Stimulated activated CD4-positive, alpha-beta T cell treated with anti-CD3 and anti-CD28 coated beads, Interleukin-1b, Interleukin-23, amount 100 ng/mL, for 4 hours (primary cell): ENCODE data around the gene YAE1.

ENCODE experiments used
- DNase-seq, 2 donors: peaks; one replicate each; pipeline ENCODE4 v3.0.0-alpha.2; 2020; ENCODE audit warnings: low read depth in 2 of 2

The YAE1 gene

GRCh38 chr7:39606941-39607340 is 40.7 kb downstream of the YAE1 start:
- no peak for DNase-seq

DNA sequence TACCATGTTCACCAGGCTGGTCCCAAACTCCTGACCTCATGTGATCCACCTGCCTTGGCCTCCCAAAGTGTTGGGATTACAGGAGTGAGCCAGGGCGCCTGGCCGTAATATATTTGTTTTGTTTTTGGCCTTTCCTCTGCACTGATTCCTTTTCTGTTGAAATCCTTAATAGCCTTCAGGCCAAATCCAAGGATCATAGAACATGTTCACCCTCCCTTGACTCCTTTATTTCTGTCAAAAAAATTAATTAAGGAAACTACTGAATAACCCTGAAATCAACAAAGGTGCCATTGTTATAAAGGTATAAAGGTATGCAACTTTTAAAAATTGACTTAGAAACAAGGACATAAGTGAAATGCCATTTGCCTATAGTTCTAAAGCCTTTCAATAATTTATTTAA is 41.7 kb downstream of the YAE1 start:
- no peak for DNase-seq

- no peak for DNase-seq
Measured at GRCh38 chr7:39608278-39608677, 42.1 kb downstream of the YAE1 start.

DNA sequence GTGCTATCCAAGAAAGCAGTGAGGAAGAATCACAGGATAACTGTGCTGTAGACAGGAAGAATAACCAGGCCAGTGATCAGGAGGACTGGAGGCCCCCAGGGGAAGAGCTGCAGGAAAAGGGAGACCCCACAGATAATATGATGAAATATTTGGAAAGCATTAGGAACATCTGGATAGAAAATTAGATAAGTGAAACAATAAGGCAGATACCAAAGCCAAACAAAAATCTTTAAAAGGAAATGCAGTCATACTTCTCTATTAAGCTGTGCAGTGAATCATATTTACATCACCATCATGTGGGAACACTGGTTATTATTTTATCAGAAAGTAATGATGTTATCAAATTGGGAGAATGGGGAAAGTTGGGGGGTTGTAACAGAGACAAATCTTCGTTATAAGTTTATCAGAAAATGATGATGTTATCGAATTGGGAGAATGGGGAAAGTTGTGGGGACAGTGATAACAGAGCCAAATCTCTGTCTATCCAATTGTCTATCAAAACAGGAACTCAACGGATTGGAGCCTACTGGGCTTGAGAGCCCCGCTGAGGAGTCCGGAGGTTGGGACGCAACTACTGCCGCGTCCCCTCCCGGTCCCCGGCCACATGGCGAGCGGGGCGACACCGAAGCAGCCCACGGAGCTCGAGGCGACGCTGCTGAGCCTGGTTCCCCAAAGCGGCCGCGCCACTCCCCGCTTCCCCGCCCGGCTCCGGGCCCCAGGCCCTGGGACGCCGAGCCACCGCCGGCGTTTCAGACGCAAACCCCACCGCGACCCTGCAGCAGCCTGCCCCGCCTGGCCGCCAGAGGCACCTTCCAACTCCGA is 43.1 kb downstream of the YAE1 start:
- no peak for DNase-seq

- no peak for DNase-seq
Measured at GRCh38 chr7:39609935-39610263, 43.7 kb downstream of the YAE1 start.

DNA sequence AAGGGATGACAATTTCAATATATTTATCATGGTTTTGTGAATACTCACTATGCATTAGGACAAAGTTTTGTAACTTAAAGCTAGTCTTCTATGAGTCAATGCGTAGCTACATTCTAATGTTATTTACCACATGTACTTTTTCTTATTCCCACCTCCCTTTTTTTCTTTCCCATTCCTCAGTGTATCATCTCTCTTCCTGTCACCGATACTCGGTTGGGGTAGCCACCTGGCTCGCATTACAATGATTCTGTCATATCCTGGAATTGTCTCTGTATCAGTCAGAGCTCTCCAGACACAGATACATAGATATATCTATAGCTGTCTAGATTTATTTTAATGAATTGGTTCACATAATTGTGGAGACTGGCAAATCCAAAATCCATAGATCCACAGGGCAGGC is 47.4 kb downstream of the YAE1 start:
- DNase-seq: no peak

DNA sequence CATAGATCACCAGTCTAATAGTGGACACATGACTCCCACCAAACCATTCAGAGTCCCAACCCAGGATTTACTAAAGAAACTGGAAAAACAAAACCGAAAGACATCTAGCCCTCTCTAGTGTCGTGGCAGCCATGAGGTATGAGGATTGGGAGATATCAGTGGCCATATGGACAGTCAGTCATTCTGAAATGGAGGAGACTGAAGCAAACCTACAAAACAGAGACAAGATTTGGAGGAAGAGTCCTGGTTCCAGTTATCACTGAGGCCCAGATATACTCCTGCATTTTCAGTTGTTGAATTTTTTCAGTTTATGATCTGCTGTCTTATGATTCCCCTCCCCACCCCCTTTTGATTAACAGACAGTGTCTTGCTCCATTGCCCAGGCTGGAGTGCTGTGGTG is 48.1 kb downstream of the YAE1 start:
- no peak for DNase-seq

DNA sequence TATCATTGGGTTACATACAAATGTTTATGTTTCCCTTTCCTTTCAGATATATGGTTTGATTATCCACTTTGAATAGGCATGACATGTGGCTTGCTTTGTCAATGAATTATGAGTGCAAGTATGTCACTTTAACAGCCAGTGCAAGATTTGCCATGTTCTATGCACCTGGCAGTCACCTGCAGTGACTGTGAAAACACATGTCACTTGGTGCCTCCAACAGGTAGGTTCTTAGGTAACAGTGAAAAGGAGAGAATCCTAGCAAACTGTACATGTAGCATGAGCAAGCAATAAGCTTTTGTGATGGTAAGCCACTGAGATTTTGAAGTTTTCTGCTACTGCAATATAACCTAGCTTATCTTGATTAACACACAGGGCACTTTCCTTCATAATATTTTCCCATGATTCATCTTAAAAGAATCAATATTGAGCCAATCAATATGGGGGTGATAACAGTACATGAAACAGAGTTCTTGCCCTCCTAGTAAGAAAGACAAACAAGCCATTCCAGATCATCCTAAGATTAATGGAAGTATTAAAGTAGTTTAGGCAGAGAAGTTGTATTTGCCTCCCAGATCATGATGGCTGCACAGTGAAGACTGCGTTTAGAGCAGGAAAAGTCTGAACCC is 49.3 kb downstream of the YAE1 start:
- no peak for DNase-seq

GRCh38 chr7:39616138-39616537 is 49.9 kb downstream of the YAE1 start:
- no peak for DNase-seq

DNA sequence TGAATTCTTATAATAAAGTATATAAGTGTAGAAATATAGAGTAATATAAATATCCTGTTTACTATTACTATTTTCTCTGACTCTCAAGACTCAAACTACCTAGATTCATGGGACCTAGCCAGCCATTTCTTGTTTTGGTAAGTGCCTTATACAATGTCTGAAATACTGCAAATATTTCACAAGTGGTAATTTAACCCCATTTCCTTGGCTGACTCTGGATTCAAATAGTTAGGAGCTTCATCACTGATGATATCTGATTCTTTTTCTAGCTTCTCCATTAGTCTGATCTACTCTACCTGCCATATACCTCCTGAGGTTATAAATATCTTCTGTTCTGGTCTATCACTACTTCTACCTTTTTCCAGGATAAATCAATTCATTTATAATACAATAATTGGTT is 50.8 kb downstream of the YAE1 start:
- no peak for DNase-seq

- no peak for DNase-seq
Measured at GRCh38 chr7:39618868-39619267, 52.7 kb downstream of the YAE1 start.

- DNase-seq: no peak
Measured at GRCh38 chr7:39620486-39620885, 54.3 kb downstream of the YAE1 start.

DNA sequence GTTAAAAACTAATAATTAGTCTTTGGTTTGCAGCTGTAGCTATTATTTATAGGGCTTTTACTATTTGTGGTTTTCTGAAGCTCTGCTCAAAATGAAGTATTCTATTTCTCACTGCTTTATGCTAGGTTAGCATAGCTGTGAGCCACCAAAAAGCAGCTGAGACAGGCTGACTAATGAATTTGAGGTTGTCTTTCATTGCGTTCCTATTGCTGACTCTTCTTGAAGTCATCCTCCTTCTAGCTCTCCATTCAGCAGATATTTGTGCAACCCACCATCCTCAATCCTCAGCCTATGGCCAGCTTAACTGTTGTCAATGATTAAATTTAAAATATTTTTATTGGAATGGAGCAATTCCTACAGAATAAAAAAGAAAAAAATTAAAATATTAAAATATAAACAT is 55.1 kb downstream of the YAE1 start:
- no peak for DNase-seq

DNA sequence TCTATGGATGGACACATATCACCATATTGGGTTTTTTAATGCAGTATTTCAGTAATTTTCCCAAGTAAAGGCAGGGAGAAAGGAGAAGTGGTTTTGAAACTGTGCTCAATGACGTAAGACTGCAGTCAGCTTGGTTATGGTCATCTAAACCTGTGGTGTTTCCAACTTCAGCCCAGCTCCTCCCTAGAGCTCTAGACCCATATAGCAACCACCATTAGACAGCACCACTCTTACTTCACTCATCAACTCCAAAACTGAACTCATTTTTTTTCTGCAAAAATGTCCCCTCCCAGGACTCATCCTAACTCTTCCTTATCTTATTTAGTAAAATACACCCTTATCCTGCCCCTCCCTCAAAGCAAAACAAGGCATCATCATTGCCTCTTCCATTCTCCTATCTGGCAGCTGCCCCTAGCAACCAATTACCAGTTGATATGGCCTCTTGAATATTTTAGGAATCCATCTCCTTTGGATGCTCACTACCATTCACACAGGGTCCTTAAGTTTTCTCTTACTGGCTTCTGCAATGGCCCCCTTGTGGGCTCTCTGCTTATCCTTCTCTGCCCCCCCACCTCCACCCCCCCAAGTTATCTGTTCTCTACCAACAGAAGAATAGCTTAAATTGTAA is 55.7 kb downstream of the YAE1 start:
- no peak for DNase-seq
